T-cell (primary cell): ENCODE results near the gene SLC28A3. TPM values are rescaled to one million over a fixed set of nuclear protein-coding genes. Genes with fewer than 3 reads are reported as not detected.

Experiments used
- ATAC-seq, 4 experiments: fragments of 200-7000 bp in 3 of 4; fragments of 150-1000 bp in 1 of 4; cut with Tn5 transposase; replicated peaks in 1 of 4; 1 replicate in 3 of 4; 2 replicates in 1 of 4; pipeline ENCODE4 v1.10.0; 2021; ENCODE audit warnings: moderate library complexity in 3 of 4, mild to moderate bottlenecking in 2 of 4, moderate number of reproducible peaks in 1 of 4
- CTCF ChIA-PET, 2 donors: fragments of 300-600 bp; sonication (Branson Sonifier 250); formaldehyde crosslinking; loops; one replicate each; lab custom pipeline; 2022; ENCODE audit warnings: antibody characterized with exemption in 2 of 2; lab: Charles Lee
- POLR2A ChIA-PET, 2 donors: fragments of 300-600 bp; sonication (Branson Sonifier 250); formaldehyde crosslinking; loops; one replicate each; lab custom pipeline; 2022; ENCODE audit warnings: antibody characterized with exemption in 2 of 2; lab: Charles Lee
- DNase-seq, 35 experiments: peaks; one replicate each; pipeline versions ENCODE4 v3.0.0 to v3.0.0-alpha.2; 2013 to 2023
- H3K27ac ChIP-seq: one replicate; pipeline ENCODE4 v1.5.1; 2013; ENCODE audit warnings: low read length
- H3K27me3 ChIP-seq, 2 experiments: replicated peaks in 1 of 2; 1 replicate in 1 of 2; 2 replicates in 1 of 2; pipeline versions ENCODE4 v1.6.1 to v1.7.0; 2013; ENCODE audit warnings: low read length in 1 of 2, mixed read lengths in 1 of 2; ENCODE audit not compliant: control insufficient read depth in 2 of 2, insufficient read depth in 2 of 2; ENCODE audit errors: extremely low read depth in 1 of 2
- H3K36me3 ChIP-seq, 2 donors: 1 replicate in 1 of 2; 2 replicates in 1 of 2; pipeline versions ENCODE4 v1.6.1 to v1.7.0; 2013; ENCODE audit warnings: low read length in 1 of 2; ENCODE audit not compliant: control insufficient read depth in 2 of 2, insufficient read depth in 1 of 2; ENCODE audit errors: extremely low read depth in 1 of 2
- H3K4me1 ChIP-seq, 2 experiments: 1 replicate in 1 of 2; 2 replicates in 1 of 2; pipeline versions ENCODE4 v1.6.1 to v1.7.0; 2013; ENCODE audit warnings: low read length in 2 of 2, mixed read lengths in 1 of 2; ENCODE audit not compliant: insufficient read depth in 2 of 2, control insufficient read depth in 1 of 2; ENCODE audit errors: extremely low read depth in 1 of 2
- H3K4me3 ChIP-seq, 2 donors: 1 replicate in 1 of 2; 2 replicates in 1 of 2; pipeline versions ENCODE4 v1.5.1 to v1.7.0; 2013; ENCODE audit warnings: mild to moderate bottlenecking in 2 of 2, low read length in 1 of 2, moderate library complexity in 1 of 2; ENCODE audit not compliant: control insufficient read depth in 1 of 2; ENCODE audit errors: extremely low read depth in 1 of 2
- H3K9me3 ChIP-seq: 2 replicates; pipeline ENCODE4 v1.7.0; 2013
- H3K27ac Mint-ChIP-seq, 2 donors: one replicate each; pipeline ENCODE4 v1.8.0; 2020 to 2021; ENCODE audit warnings: mild to moderate bottlenecking in 2 of 2, mixed read lengths in 2 of 2
- H3K27me3 Mint-ChIP-seq, 2 donors: one replicate each; pipeline ENCODE4 v1.8.0; 2021 to 2022; ENCODE audit warnings: mixed read lengths in 2 of 2
- H3K36me3 Mint-ChIP-seq: one replicate; pipeline ENCODE4 v1.8.0; 2021; ENCODE audit warnings: mixed read lengths
- H3K4me1 Mint-ChIP-seq, 3 donors: one replicate each; pipeline ENCODE4 v1.8.0; 2020 to 2022; ENCODE audit warnings: mixed read lengths in 3 of 3, mild to moderate bottlenecking in 1 of 3
- H3K4me3 Mint-ChIP-seq, 3 donors: one replicate each; pipeline ENCODE4 v1.8.0; 2020 to 2022; ENCODE audit warnings: mild to moderate bottlenecking in 3 of 3, mixed read lengths in 3 of 3, moderate library complexity in 3 of 3
- H3K9me3 Mint-ChIP-seq, 3 donors: one replicate each; pipeline ENCODE4 v1.8.0; 2020 to 2022; ENCODE audit warnings: mixed read lengths in 3 of 3
- WGBS: methylation state at CpG from one replicate; pipeline ENCODE4 v1.1.5; 2013; ENCODE audit warnings: missing lambda C conversion rate; ENCODE audit not compliant: insufficient coverage; 5-methylcytosine and 5-hydroxymethylcytosine counted together
- total RNA-seq, 35 experiments: library from RNA in 6 of 35; stranded (reverse) in 6 of 35; fragments of 120-200 nt in 1 of 35; gene quantifications; one replicate each; pipeline versions ENCODE4 v1.2.1 to v1.2.4 and lab custom pipeline; 2013 to 2026

SLC28A3 gene
- total RNA-seq, 5 donors from 2014 or later (not counting 1 experiment from before 2014, with no cell fraction given): not detected

DNA sequence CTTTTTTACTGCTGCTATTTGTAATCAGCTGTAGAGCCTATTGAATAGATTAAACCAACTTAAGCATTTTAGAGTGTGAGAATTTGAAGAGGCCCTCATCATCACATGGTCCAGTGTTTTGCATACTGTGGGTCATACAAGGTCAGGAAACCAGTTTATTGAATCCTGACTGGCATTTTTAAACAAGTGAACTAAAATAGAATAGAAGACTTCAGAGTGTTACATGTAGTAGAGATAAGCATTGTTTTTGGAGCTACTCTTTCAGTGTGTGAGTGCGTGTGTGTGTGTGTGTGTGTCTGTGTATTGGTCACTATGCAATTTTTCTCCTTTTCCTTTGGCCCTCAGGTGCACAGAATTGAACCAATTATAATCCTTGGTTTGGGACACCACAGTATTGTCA is 114.4 kb downstream of the SLC28A3 start:
- CTCF ChIA-PET: no interaction called here
- no peaks in the 10 kb centered on the region for H3K4me1 Mint-ChIP-seq
- Histone ChIP-seq H3K4me1 (no peaks in the 10 kb centered on the region), H3K27me3 (peaks cover 0 to 3% of the 10 kb centered on the region in 2 experiments), H3K9me3 (no peaks in the 10 kb centered on the region), H3K4me3 (no peak overlapping the region), H3K36me3 (no peaks in the 10 kb centered on the region), H3K27ac (no peak overlapping the region)
- no peak for DNase-seq
- peaks cover 0 to 12% (median 7%) of the 10 kb centered on the region in 3 donors for H3K9me3 Mint-ChIP-seq
- POLR2A ChIA-PET: no interaction called here
- no CpG with 5 or more reads among the region's 1 CpG for WGBS
- no peaks in the 10 kb centered on the region for H3K36me3 Mint-ChIP-seq
- peaks cover 6 to 10% of the 10 kb centered on the region in 2 donors for H3K27me3 Mint-ChIP-seq
- no peak overlapping the region for H3K27ac Mint-ChIP-seq
- no peak overlapping the region for H3K4me3 Mint-ChIP-seq
- no peak for ATAC-seq
